ENCODE measurements around the gene SLC46A1. TPM values are rescaled to one million over a fixed set of nuclear protein-coding genes. Genes with fewer than 3 reads are reported as not detected.

The SLC46A1 gene
- total RNA-seq, 2 experiments from 2014 or later: 1.5 to 2.2 TPM

DNA sequence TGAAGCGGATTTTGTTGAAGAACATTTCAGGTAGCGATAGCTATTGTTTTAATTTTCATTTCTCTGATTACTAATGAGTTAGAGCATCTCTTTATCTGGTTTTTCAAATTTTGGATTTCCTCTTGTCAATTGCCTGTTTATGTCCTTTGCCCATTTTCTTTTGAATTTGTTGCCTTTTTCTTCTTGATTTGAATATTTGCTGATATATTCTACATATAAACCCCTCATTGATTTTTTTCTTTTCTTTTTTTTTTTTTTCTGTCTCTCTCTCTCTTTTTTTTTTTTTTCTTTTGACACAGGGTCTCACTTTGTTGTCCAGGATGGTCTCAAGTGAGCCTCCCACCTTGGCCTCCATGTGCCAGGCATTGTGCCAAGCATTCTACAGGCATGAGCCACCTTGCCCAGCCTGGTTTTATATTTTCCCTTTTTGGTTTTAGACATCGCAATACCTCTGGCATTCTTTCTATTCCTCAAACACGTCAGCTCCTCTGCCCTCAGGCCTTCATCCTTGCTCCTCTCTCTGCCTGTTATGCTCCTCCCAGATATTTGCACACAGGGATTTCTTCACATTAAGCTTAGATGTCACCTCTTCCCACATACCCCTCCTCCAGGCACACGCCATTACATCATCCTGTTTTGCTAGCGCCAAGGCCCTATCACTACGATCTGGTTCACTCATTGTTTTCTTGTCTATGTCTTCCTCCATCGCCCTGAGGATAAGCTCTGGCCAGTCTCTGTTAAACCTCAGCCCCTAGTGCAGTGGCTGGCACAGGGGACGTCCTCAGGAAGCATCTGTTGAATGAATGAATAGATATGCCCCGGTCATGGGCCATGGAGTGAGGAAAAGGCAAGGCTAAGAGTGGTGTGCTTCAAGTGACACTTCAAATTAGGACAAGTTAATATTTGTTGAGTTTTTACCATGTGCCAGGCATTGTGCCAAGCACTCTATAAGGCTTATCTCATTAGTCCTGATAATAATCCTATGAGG, 25.9 kb downstream of the SLC46A1 start:
- Histone ChIP-seq H3K9me3 (ENCODE audit: low read length) (no peaks in the 10 kb centered on the region), H3K4me1 (ENCODE audit: insufficient read depth, low read length, poor library complexity, severe bottlenecking) (no peaks in the 10 kb centered on the region), H2AFZ (ENCODE audit: low read length) (no peak overlapping the region), H3K4me2 (ENCODE audit: low read length) (no peak overlapping the region), H4K20me1 (ENCODE audit: insufficient read depth, low read length) (no peaks in the 10 kb centered on the region; the same call in 1 of the 2 replicates), H3K27ac (ENCODE audit: low read depth, low read length, poor library complexity, severe bottlenecking) (no peak overlapping the region), H3K9me2 (ENCODE audit: insufficient read depth, low read length) (no peaks in the 10 kb centered on the region), H3K4me3 (ENCODE audit: low read depth, low read length, poor library complexity, severe bottlenecking) (no peak overlapping the region), H3K79me2 (ENCODE audit: insufficient read depth, low read depth, low read length) (no peaks in the 10 kb centered on the region), H3K36me3 (ENCODE audit: insufficient read depth, low read length) (no peaks in the 10 kb centered on the region)
- ChIA-PET CTCF (ENCODE audit: unreplicated experiment) (no interaction called here), POLR2A (interaction anchor here (0.6 to 0.7 kb wide), 2 partner anchors 18 to 108 kb away, joined by 3 to 5 read pairs; no protein-coding TSS in a partner anchor)
- no peak for DNase-seq (ENCODE audit: low spot score)
- TF ChIP-seq CTCF (conservative IDR thresholded peaks at IDR 0.05; ENCODE audit: low read length) (no peak), EZH2phosphoT487 (IDR thresholded peaks at IDR 0.05; ENCODE audit: borderline replicate concordance, low read depth, low read length) (no peak)
- intact Hi-C loops (cut with micrococcal nuclease; ENCODE audit: unreplicated experiment): no loop called here
- no TSS peak for BruUV-seq (replicated peaks)

DNA sequence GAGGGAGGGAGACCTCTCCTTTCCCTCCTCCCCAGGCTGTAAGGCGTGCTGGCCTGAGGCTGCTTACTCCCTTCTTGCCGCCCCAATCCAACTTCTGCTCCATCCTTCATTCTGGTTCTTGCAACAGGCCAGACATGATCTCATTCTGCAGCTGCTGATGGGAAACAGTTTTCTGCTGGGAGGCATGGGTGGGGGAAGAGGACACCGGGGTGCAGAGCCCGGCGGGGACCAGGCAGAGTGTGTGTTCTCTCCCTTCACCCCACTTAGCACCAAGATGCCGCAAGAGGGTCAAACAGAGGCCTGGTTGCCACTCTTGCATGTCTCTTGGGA, 33.1 kb downstream of the SLC46A1 start:
- BruUV-seq (replicated peaks): no TSS peak
- CTCF ChIA-PET (ENCODE audit: unreplicated experiment): no interaction called here

More for the DNA sequence above, 33.1 kb downstream of the SLC46A1 start:
- no peaks in the 10 kb centered on the region for H4K20me1 ChIP-seq (ENCODE audit: insufficient read depth, low read length)
- H3K4me3 ChIP-seq (ENCODE audit: low read depth, low read length, poor library complexity, severe bottlenecking): peak overlapping the region; percentile 80
- H3K36me3 ChIP-seq (ENCODE audit: insufficient read depth, low read length): no peaks in the 10 kb centered on the region
- POLR2A ChIA-PET: no interaction called here
- no peaks in the 10 kb centered on the region for H3K9me3 ChIP-seq (ENCODE audit: low read length)
- no peak overlapping the region for H3K27ac ChIP-seq (ENCODE audit: low read depth, low read length, poor library complexity, severe bottlenecking)
- DNase-seq (ENCODE audit: low spot score): no peak
- H3K79me2 ChIP-seq (ENCODE audit: insufficient read depth, low read depth, low read length): no peaks in the 10 kb centered on the region
- intact Hi-C loops (cut with micrococcal nuclease; ENCODE audit: unreplicated experiment): no loop called here
- H3K9me2 ChIP-seq (ENCODE audit: insufficient read depth, low read length): no peaks in the 10 kb centered on the region
- peak overlapping the region; percentile 91 for H3K4me2 ChIP-seq (ENCODE audit: low read length)
- TF ChIP-seq CTCF (conservative IDR thresholded peaks at IDR 0.05; ENCODE audit: low read length) (no peak), EZH2phosphoT487 (IDR thresholded peaks at IDR 0.05; ENCODE audit: borderline replicate concordance, low read depth, low read length) (no peak)
- peaks cover 20% of the 10 kb centered on the region for H3K4me1 ChIP-seq (ENCODE audit: insufficient read depth, low read length, poor library complexity, severe bottlenecking)
- H2AFZ ChIP-seq (ENCODE audit: low read length): no peak overlapping the region
